22Rv1 (cell line): Measurements from ENCODE around the gene STAC2.

ENCODE experiments used
- CTCF ChIP-seq: fragments of 450-650 bp; IDR thresholded peaks from 2 replicates; pipeline ENCODE4 v1.5.1; 2017; ENCODE audit warnings: mild to moderate bottlenecking
- ZFX ChIP-seq: fragments of 450-650 bp; IDR thresholded peaks from 2 replicates; pipeline ENCODE4 v1.6.1; 2017; ENCODE audit warnings: antibody characterized with exemption, borderline replicate concordance

- TF ChIP-seq CTCF: no peak
- TF ChIP-seq ZFX: no peak
These were observed 38.4 kb upstream of the STAC2 start for GRCh38 chr17:39264119-39264518.
